HCT116 (cell line): ENCODE results near the gene CAPN10.

ENCODE experiments used
- CTCF ChIP-seq, 3 experiments: fragments of 200-600 bp in 1 of 3; sonication (generic) in 1 of 3; IDR thresholded peaks in 2 of 3; conservative IDR thresholded peaks in 1 of 3; 2 replicates each; pipeline ENCODE4 v1.5.1; 2012 to 2017; ENCODE audit warnings: low read depth in 2 of 3, low read length in 2 of 3, antibody characterized with exemption in 1 of 3, borderline replicate concordance in 1 of 3, control low read depth in 1 of 3, mild to moderate bottlenecking in 1 of 3, mixed read lengths in 1 of 3, mixed run types in 1 of 3, moderate library complexity in 1 of 3; ENCODE audit not compliant: insufficient read depth in 1 of 3
- EGR1 ChIP-seq: IDR thresholded peaks from 2 replicates; pipeline ENCODE4 v1.6.1; 2012; ENCODE audit warnings: low read depth
- EZH2 ChIP-seq: fragments of 200-600 bp; sonication (generic); IDR thresholded peaks from 2 replicates; pipeline ENCODE4 v1.6.1; 2017; ENCODE audit warnings: antibody characterized with exemption, mixed run types
- EZH2phosphoT487 ChIP-seq: fragments of 200-600 bp; IDR thresholded peaks from 2 replicates; pipeline ENCODE4 v1.6.1; 2018; ENCODE audit warnings: antibody characterized with exemption, borderline replicate concordance
- JUND ChIP-seq: IDR thresholded peaks from 2 replicates; pipeline ENCODE4 v1.6.1; 2012
- MAX ChIP-seq: IDR thresholded peaks from 2 replicates; pipeline ENCODE4 v1.6.1; 2012
- POLR2A ChIP-seq: IDR thresholded peaks from 2 replicates; pipeline ENCODE4 v1.7.0; 2011; ENCODE audit warnings: borderline replicate concordance; ENCODE audit not compliant: insufficient read depth, insufficient read length; ENCODE audit errors: extremely low read depth
- REST ChIP-seq: IDR thresholded peaks from 2 replicates; pipeline ENCODE4 v1.6.1; 2012; ENCODE audit warnings: low read depth
- SIN3A ChIP-seq: IDR thresholded peaks from 2 replicates; pipeline ENCODE4 v1.6.1; 2012; ENCODE audit warnings: low read depth
- ZNF274 ChIP-seq: fragments of 200-500 bp; sonication (Bioruptor generic); IDR thresholded peaks from 2 replicates; pipeline ENCODE4 v1.6.1; 2014; ENCODE audit warnings: mild to moderate bottlenecking, low read depth, low read length, inconsistent platforms

DNA sequence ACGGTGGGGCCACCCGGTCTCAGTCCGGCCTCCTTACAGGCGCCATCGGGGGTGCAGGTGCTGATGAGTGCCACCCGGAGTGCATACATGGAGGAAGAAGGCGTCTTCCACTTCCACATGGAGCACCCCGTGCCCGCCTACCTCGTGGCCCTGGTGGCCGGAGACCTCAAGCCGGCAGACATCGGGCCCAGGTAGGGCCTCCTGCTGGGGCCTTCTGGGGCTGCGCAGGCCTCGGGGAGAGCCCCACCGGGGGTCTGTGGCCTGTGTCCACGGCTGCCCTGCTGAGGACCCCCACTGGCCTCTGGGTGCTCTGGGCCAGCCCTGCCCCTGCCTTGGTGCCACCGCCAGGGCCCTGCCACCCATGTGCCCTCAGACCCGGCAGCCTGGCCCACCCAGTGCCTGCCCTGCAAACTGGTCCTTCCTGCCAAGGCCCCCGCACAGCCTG, 13.4 kb upstream of the CAPN10 start:
- TF ChIP-seq ZNF274: no peak
- no peak for TF ChIP-seq CTCF (IDR thresholded peaks at IDR 0.05 in 2 of 3, conservative IDR thresholded peaks at IDR 0.05 in 1 of 3; ENCODE audit: borderline replicate concordance in 1 of 3, insufficient read depth in 1 of 3, low read depth in 2 of 3, low read length in 2 of 3)
- TF ChIP-seq EGR1: no peak
- no peak for TF ChIP-seq EZH2phosphoT487
- no peak for TF ChIP-seq JUND
- no peak for TF ChIP-seq EZH2
- no peak for TF ChIP-seq POLR2A
- no peak for TF ChIP-seq REST
- TF ChIP-seq MAX: no peak
- TF ChIP-seq SIN3A: no peak
